Activated effector memory CD4-positive, alpha-beta T cell treated with Interleukin-2 at 50 U/mL for 16 hours (primary cell): ENCODE data around the gene FYCO1.
"Not testable (repeated sequence)": the region's sequence is repeated elsewhere in the genome, so short reads cannot be mapped to it uniquely, and the experiment has no call there.

Experiments used
- DNase-seq: peaks from one replicate; pipeline ENCODE4 v3.0.0-alpha.2; 2020

The FYCO1 gene

GRCh38 chr3:46008058-46008457 is 12.4 kb upstream of the FYCO1 start:
- DNase-seq = no peak

GRCh38 chr3:46007280-46007679 is 11.7 kb upstream of the FYCO1 start:
- no peak for DNase-seq

GRCh38 chr3:46006238-46007032 is 10.8 kb upstream of the FYCO1 start:
- no peak for DNase-seq

GRCh38 chr3:46003706-46004105 is 8.1 kb upstream of the FYCO1 start:
- DNase-seq = not testable (repeated sequence)

- no peak for DNase-seq
Measured at GRCh38 chr3:46001178-46001577, 5.6 kb upstream of the FYCO1 start.

- no peak for DNase-seq
Measured at GRCh38 chr3:45997942-45998341, 2.3 kb upstream of the FYCO1 start.

- DNase-seq = not testable (repeated sequence)
Measured at GRCh38 chr3:45997499-45997898, 1.9 kb upstream of the FYCO1 start.

GRCh38 chr3:45994419-45995235 is 997 bp downstream of the FYCO1 start:
- peak; percentile 31 for DNase-seq

- peak; percentile 18 for DNase-seq
Measured at GRCh38 chr3:45993421-45994027, 2.1 kb downstream of the FYCO1 start.

GRCh38 chr3:45992821-45993221 is 2.8 kb downstream of the FYCO1 start:
- no peak for DNase-seq

GRCh38 chr3:45992133-45992729 is 3.4 kb downstream of the FYCO1 start:
- DNase-seq = no peak

GRCh38 chr3:45991341-45991740 is 4.3 kb downstream of the FYCO1 start:
- DNase-seq = no peak

- no peak for DNase-seq
Measured at GRCh38 chr3:45990181-45990580, 5.4 kb downstream of the FYCO1 start.

- DNase-seq = no peak
Measured at GRCh38 chr3:45988804-45989203, 6.8 kb downstream of the FYCO1 start.

- no peak for DNase-seq
Measured at GRCh38 chr3:45988362-45988761, 7.3 kb downstream of the FYCO1 start.

- DNase-seq = no peak
Measured at GRCh38 chr3:45987368-45988291, 8.0 kb downstream of the FYCO1 start.

GRCh38 chr3:45986303-45986982 is 9.2 kb downstream of the FYCO1 start:
- DNase-seq = no peak

GRCh38 chr3:45985532-45986302 is 9.9 kb downstream of the FYCO1 start:
- DNase-seq = no peak

- no peak for DNase-seq
Measured at GRCh38 chr3:45984331-45985312, 11.0 kb downstream of the FYCO1 start.
